ENCODE data around the gene BUD13.

Gene BUD13

GRCh38 chr11:116716621-116717020, 56.2 kb downstream of the BUD13 start:
- no peak for DNase-seq (ENCODE audit: low spot score)

- no peak for DNase-seq (ENCODE audit: low spot score)
These were observed 57.4 kb downstream of the BUD13 start for GRCh38 chr11:116715383-116715782.

DNA sequence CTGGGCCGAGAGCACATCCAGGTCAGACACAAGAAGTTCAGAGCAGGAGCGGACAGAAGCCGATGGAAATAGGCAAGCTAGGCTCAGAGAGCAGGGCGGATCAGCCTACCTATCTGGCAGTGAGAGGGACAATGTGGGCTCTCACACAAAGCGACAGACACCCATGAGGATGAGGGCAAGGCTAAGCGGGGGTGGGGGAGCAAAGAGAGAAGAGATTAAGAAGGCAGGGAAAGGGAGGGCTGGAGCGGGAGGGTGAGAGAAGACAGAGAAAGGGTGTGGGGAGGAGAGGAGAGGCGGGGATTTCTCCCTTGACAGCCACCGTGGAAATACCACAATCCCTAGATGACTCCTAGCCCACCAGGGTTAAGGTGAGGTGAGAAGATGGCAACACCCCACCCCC, 57.9 kb downstream of the BUD13 start:
- no peak for DNase-seq (ENCODE audit: low spot score)

- no peak for DNase-seq (ENCODE audit: low spot score)
These were observed 60.4 kb downstream of the BUD13 start for GRCh38 chr11:116712428-116712827.

DNA sequence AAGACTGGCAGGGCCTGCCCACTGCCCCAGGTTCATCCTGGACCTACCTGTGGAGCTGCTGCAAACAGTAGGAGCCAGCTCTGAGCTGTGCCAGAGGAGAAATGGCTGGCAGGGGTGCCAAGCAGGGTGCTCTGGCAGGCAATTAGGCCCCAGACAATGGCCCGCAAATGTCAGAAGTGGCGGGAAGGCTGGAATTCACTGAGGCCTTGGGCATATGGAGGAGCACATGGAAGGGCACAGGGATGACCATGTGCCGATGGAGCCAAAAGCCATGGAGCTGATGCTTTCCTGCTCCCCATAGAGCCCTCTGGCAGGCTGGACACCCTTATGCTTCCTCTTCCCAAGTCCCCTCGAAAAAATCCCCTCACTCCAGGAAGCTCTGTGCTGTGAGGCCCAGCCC, 62.0 kb downstream of the BUD13 start:
- DNase-seq (ENCODE audit: low spot score): no peak

DNA sequence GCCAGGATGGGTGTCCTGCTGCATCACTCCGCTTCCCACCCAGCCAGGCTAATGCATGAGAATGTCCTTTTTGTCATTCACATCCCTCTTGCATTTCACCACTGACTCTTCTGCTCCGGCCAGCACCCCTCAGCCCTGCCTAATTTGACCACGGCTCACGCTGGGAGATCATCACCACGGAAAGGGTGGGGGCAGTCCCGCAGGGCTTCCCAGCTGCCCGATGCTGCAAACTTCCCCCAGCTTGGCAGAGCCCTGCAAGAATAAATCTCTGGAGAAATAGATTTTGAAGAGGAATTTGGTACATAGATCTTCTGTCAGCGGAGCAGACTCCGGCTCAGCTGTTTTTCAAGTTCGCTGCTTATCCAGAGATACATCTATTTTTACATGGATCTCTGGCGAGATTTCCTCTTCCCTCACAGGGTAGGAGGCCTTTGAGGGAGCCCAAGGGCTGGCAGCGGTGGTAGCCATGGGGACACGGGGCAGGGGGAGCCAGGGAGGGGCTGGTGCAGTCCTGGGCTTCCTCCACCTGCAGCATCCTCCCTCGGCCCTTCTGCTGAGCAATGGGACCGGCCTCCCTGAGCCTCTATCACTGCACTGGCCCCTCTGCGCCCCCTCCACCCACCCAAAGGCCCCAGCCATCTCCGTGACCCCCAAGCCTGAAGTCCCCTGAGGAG, 62.6 kb downstream of the BUD13 start:
- no peak for DNase-seq (ENCODE audit: low spot score)

GRCh38 chr11:116707746-116708145, 65.0 kb downstream of the BUD13 start:
- no peak for DNase-seq (ENCODE audit: low spot score)

DNA sequence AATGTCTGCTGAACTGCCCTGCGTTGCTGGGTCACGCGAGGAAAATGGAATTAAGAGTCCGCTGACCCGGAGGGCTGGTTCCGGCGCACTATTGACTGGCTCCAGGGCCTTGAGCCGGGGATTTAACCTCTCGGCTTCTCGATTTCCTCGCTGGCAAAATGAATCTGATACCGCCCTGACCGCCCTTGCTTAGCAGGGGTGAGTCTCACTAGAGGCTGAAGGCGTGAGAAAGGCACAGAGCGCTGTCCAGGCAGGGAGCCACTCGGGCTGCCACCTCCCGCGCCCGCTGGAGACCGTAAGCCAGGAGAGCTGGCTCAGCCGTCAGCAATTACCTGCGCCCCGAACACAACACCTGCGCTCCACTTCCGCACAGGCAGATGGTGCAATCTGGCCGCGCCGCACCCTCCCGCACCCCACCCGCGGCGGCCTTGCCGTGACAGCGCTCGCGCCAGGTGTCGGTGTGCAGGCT, 65.6 kb downstream of the BUD13 start:
- DNase-seq (ENCODE audit: low spot score): no peak

- no peak for DNase-seq (ENCODE audit: low spot score)
These were observed 69.4 kb downstream of the BUD13 start for GRCh38 chr11:116703421-116703820.

GRCh38 chr11:116702772-116703385, 69.9 kb downstream of the BUD13 start:
- DNase-seq (ENCODE audit: low spot score): no peak

DNA sequence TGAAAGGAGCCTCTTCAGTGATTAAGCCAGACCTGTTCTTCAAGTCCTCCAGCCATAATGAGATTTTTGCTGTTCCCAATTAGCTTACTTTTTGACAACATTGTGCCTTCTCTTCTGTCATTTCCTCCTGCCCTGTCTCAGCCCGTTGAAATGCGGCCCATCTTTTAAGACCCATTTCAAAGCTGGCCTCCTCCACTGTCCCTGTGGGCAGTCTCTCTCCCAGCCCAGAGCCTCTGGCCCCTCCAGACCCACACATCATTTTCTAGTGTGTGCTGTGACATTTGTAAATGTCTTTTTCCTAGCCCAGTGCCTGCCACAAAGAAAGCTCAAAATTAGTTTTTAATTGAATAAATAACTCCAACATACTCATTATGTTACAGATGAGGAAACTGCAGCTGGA, 70.9 kb downstream of the BUD13 start:
- DNase-seq (ENCODE audit: low spot score): no peak

DNA sequence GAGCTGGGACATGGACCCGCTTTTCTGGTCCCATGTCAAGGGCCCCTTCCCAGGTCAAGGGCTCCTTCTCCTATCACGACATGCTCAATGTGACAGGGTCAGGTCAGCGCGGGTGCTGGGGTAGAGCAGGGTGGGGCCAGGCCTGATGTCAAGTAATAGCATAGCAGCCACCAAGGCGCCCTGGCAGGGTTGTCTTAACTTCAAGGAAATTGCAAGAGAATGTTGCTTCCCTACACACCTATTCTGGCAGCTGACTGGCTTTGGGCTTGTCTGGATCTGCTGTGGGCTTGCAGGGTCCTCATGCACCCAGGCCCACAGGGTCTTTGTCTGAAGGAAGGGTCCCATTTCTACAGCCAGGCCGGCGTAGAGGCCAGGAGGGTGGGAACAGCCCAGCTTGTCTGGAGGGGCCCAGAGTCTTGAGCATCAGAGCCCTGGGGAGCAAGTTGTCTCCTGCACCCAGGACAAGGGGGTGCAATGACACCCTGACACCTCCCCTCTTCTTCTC, 71.4 kb downstream of the BUD13 start:
- DNase-seq (ENCODE audit: low spot score): no peak

DNA sequence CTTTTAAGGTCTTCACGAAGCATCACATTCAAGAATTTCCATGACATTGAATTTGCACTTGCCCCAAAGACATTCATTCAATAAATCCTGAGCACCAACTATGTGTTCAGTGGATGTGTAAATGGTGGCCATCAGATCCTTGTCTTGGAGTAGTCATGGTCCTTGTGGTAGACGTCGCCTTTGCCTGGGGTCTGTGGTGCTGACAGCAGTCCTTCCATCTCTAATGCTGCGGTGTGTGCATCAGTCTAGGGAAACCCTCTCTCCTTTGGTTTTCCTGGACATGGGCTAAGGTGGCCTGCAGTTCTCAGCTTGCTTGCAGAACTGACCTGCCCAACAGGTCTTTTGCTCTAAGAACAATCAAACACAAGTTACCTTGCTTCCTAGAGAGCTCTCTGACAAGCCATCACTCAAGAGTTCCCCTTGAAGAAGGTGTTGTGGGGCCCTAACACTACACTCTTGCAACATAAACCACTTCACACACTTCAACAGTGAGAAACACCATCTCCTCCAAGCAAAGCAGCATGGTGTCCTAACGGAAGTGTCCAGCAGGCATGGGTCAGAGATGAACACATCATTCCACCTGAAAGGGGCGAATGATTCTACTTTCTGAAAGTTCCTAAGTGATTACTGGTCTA, 72.1 kb downstream of the BUD13 start:
- DNase-seq (ENCODE audit: low spot score): no peak

Measured in germinal center (tissue), 1 donor.